HepG2 (cell line): ENCODE results near the gene EPC1.
"Not testable (repeated sequence)": the region's sequence is repeated elsewhere in the genome, so short reads cannot be mapped to it uniquely, and the experiment has no call there.

Source experiments
- EP300 ChIP-seq, 3 experiments: sonication (generic) in 1 of 3; formaldehyde crosslinking in 1 of 3; IDR thresholded peaks; 2 replicates each; pipeline versions ENCODE4 v1.5.1 to v1.6.1; 2011 to 2020; ENCODE audit warnings: low read depth in 2 of 3, low read length in 2 of 3, borderline replicate concordance in 1 of 3, improper control_type of control experiment in 1 of 3, mild to moderate bottlenecking in 1 of 3, missing genetic modification reagents in 1 of 3, moderate library complexity in 1 of 3
- FOXJ3 ChIP-seq: sonication (generic); formaldehyde crosslinking; IDR thresholded peaks from 2 replicates; pipeline ENCODE4 v1.4.0; 2020; ENCODE audit warnings: missing genetic modification reagents, mild to moderate bottlenecking, borderline replicate concordance
- HNRNPK ChIP-seq: fragments of 200-400 bp; formaldehyde crosslinking; IDR thresholded peaks from 2 replicates; pipeline ENCODE4 v1.6.1; 2018; ENCODE audit warnings: low read length, low read depth, moderate library complexity, mild to moderate bottlenecking; ENCODE audit not compliant: poor library complexity, severe bottlenecking
- MED13 ChIP-seq: sonication (generic); formaldehyde crosslinking; IDR thresholded peaks from 2 replicates; pipeline ENCODE4 v1.5.0; 2020; ENCODE audit warnings: missing genetic modification reagents
- MIXL1 ChIP-seq: IDR thresholded peaks from 2 replicates; pipeline ENCODE4 v1.6.1; 2016
- NFE2L1 ChIP-seq: sonication (generic); formaldehyde crosslinking; IDR thresholded peaks from 2 replicates; pipeline ENCODE4 v1.4.0; 2020; ENCODE audit warnings: missing genetic modification reagents, mild to moderate bottlenecking, borderline replicate concordance
- POLR2A ChIP-seq, 2 experiments: IDR thresholded peaks; 2 replicates each; pipeline ENCODE4 v1.6.1; 2011; ENCODE audit warnings: low read depth in 2 of 2, low read length in 2 of 2, mild to moderate bottlenecking in 1 of 2, moderate library complexity in 1 of 2; ENCODE audit not compliant: insufficient read depth in 1 of 2
- RELA ChIP-seq: sonication (generic); formaldehyde crosslinking; IDR thresholded peaks from 2 replicates; pipeline ENCODE4 v1.4.0; 2020; ENCODE audit warnings: missing genetic modification reagents
- ZFAT ChIP-seq: sonication (generic); formaldehyde crosslinking; conservative IDR thresholded peaks from 2 replicates; pipeline ENCODE4 v1.8.1; 2023; ENCODE audit warnings: missing genetic modification reagents, inconsistent platforms
- TF ChIP-seq, protein P1 (sequence below): sonication (generic); formaldehyde crosslinking; IDR thresholded peaks from 2 replicates; pipeline ENCODE4 v1.5.0; 2020; ENCODE audit warnings: mild to moderate bottlenecking, missing genetic modification reagents, moderate library complexity
- TF ChIP-seq, protein P2 (sequence below), 2 experiments: IDR thresholded peaks; 2 replicates each; pipeline ENCODE4 v1.6.1; 2011 to 2012; ENCODE audit warnings: low read length in 2 of 2, borderline replicate concordance in 1 of 2, low read depth in 1 of 2, mild to moderate bottlenecking in 1 of 2, moderate library complexity in 1 of 2
- TF ChIP-seq, protein P3 (sequence below): sonication (generic); formaldehyde crosslinking; IDR thresholded peaks from 2 replicates; pipeline ENCODE4 v1.4.0; 2020; ENCODE audit warnings: mild to moderate bottlenecking, missing genetic modification reagents
- TF ChIP-seq, protein P4 (sequence below): IDR thresholded peaks from 2 replicates; pipeline ENCODE4 v1.6.1; 2016; ENCODE audit warnings: low read depth, missing genetic modification reagents, missing compliant biosample characterization

DNA sequence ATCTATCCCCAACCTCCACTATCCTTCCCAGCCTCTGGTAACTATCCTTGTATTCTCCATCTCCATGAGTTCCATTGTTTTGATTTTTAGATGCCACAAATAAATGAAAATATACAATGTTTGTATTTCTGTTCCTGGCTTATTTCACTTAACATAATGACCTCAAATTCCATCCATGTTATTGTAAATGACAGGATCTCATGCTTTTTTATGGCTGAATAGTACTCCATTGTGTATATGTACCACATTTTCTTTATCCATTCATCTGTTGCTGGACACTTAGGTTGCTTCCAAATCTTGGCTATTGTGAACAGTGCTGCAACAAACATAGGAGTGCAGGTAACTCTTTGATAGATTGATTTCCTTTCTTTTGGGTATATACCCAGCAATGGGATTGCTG lies 45.3 kb upstream of the EPC1 start:
- not testable (repeated sequence) for TF ChIP-seq NFE2L1 (CRISPR knock-in tag); FOXJ3 (CRISPR knock-in tag); MED13 (CRISPR knock-in tag); MIXL1 (CRISPR knock-in tag); HNRNPK; EP300 (IDR thresholded peaks at IDR 0.05; ENCODE audit: low read depth in 2 of 2, low read length in 2 of 2); EP300 (CRISPR knock-in tag; IDR thresholded peaks at IDR 0.05; ENCODE audit: borderline replicate concordance); ZFAT (CRISPR knock-in tag); RELA; POLR2A (IDR thresholded peaks at IDR 0.05; ENCODE audit: insufficient read depth in 1 of 2, low read depth in 2 of 2, low read length in 2 of 2)
- TF ChIP-seq, protein P1, sequence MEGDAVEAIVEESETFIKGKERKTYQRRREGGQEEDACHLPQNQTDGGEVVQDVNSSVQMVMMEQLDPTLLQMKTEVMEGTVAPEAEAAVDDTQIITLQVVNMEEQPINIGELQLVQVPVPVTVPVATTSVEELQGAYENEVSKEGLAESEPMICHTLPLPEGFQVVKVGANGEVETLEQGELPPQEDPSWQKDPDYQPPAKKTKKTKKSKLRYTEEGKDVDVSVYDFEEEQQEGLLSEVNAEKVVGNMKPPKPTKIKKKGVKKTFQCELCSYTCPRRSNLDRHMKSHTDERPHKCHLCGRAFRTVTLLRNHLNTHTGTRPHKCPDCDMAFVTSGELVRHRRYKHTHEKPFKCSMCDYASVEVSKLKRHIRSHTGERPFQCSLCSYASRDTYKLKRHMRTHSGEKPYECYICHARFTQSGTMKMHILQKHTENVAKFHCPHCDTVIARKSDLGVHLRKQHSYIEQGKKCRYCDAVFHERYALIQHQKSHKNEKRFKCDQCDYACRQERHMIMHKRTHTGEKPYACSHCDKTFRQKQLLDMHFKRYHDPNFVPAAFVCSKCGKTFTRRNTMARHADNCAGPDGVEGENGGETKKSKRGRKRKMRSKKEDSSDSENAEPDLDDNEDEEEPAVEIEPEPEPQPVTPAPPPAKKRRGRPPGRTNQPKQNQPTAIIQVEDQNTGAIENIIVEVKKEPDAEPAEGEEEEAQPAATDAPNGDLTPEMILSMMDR (CRISPR knock-in tag) = not testable (repeated sequence)
- TF ChIP-seq, protein P2, sequence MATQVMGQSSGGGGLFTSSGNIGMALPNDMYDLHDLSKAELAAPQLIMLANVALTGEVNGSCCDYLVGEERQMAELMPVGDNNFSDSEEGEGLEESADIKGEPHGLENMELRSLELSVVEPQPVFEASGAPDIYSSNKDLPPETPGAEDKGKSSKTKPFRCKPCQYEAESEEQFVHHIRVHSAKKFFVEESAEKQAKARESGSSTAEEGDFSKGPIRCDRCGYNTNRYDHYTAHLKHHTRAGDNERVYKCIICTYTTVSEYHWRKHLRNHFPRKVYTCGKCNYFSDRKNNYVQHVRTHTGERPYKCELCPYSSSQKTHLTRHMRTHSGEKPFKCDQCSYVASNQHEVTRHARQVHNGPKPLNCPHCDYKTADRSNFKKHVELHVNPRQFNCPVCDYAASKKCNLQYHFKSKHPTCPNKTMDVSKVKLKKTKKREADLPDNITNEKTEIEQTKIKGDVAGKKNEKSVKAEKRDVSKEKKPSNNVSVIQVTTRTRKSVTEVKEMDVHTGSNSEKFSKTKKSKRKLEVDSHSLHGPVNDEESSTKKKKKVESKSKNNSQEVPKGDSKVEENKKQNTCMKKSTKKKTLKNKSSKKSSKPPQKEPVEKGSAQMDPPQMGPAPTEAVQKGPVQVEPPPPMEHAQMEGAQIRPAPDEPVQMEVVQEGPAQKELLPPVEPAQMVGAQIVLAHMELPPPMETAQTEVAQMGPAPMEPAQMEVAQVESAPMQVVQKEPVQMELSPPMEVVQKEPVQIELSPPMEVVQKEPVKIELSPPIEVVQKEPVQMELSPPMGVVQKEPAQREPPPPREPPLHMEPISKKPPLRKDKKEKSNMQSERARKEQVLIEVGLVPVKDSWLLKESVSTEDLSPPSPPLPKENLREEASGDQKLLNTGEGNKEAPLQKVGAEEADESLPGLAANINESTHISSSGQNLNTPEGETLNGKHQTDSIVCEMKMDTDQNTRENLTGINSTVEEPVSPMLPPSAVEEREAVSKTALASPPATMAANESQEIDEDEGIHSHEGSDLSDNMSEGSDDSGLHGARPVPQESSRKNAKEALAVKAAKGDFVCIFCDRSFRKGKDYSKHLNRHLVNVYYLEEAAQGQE (IDR thresholded peaks at IDR 0.05; ENCODE audit: borderline replicate concordance in 1 of 2, low read depth in 1 of 2, low read length in 2 of 2) = not testable (repeated sequence)
- TF ChIP-seq, protein P3, sequence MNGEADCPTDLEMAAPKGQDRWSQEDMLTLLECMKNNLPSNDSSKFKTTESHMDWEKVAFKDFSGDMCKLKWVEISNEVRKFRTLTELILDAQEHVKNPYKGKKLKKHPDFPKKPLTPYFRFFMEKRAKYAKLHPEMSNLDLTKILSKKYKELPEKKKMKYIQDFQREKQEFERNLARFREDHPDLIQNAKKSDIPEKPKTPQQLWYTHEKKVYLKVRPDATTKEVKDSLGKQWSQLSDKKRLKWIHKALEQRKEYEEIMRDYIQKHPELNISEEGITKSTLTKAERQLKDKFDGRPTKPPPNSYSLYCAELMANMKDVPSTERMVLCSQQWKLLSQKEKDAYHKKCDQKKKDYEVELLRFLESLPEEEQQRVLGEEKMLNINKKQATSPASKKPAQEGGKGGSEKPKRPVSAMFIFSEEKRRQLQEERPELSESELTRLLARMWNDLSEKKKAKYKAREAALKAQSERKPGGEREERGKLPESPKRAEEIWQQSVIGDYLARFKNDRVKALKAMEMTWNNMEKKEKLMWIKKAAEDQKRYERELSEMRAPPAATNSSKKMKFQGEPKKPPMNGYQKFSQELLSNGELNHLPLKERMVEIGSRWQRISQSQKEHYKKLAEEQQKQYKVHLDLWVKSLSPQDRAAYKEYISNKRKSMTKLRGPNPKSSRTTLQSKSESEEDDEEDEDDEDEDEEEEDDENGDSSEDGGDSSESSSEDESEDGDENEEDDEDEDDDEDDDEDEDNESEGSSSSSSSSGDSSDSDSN (CRISPR knock-in tag) = not testable (repeated sequence)
- TF ChIP-seq, protein P4, sequence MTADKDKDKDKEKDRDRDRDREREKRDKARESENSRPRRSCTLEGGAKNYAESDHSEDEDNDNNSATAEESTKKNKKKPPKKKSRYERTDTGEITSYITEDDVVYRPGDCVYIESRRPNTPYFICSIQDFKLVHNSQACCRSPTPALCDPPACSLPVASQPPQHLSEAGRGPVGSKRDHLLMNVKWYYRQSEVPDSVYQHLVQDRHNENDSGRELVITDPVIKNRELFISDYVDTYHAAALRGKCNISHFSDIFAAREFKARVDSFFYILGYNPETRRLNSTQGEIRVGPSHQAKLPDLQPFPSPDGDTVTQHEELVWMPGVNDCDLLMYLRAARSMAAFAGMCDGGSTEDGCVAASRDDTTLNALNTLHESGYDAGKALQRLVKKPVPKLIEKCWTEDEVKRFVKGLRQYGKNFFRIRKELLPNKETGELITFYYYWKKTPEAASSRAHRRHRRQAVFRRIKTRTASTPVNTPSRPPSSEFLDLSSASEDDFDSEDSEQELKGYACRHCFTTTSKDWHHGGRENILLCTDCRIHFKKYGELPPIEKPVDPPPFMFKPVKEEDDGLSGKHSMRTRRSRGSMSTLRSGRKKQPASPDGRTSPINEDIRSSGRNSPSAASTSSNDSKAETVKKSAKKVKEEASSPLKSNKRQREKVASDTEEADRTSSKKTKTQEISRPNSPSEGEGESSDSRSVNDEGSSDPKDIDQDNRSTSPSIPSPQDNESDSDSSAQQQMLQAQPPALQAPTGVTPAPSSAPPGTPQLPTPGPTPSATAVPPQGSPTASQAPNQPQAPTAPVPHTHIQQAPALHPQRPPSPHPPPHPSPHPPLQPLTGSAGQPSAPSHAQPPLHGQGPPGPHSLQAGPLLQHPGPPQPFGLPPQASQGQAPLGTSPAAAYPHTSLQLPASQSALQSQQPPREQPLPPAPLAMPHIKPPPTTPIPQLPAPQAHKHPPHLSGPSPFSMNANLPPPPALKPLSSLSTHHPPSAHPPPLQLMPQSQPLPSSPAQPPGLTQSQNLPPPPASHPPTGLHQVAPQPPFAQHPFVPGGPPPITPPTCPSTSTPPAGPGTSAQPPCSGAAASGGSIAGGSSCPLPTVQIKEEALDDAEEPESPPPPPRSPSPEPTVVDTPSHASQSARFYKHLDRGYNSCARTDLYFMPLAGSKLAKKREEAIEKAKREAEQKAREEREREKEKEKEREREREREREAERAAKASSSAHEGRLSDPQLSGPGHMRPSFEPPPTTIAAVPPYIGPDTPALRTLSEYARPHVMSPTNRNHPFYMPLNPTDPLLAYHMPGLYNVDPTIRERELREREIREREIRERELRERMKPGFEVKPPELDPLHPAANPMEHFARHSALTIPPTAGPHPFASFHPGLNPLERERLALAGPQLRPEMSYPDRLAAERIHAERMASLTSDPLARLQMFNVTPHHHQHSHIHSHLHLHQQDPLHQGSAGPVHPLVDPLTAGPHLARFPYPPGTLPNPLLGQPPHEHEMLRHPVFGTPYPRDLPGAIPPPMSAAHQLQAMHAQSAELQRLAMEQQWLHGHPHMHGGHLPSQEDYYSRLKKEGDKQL (CRISPR knock-in tag) = not testable (repeated sequence)
